PC-3 (cell line): ENCODE results near the gene NFATC2.

Experiments used
- CTCF ChIP-seq: fragments of 300-600 bp; sonication (generic); conservative IDR thresholded peaks from 2 replicates; pipeline ENCODE4 v1.5.1; 2017; ENCODE audit warnings: antibody characterized with exemption, low read depth, mild to moderate bottlenecking, low read length
- EZH2 ChIP-seq: fragments of 300-600 bp; sonication (generic); IDR thresholded peaks from one replicate; pipeline ENCODE4 v1.6.1; 2017; ENCODE audit warnings: antibody characterized with exemption, mild to moderate bottlenecking, low read length; ENCODE audit not compliant: unreplicated experiment
- EZH2phosphoT487 ChIP-seq: fragments of 300-600 bp; sonication (generic); IDR thresholded peaks from 2 replicates; pipeline ENCODE4 v1.6.1; 2018; ENCODE audit warnings: mild to moderate bottlenecking, antibody characterized with exemption, low read length, borderline replicate concordance

- TF ChIP-seq CTCF, result no peak
- no peak for TF ChIP-seq EZH2
- TF ChIP-seq EZH2phosphoT487, result no peak
Observed at GRCh38 chr20:51410586-51411325, 131.8 kb downstream of the NFATC2 start.
